ENCODE measurements around the gene C3orf20.

- TF ChIP-seq CTCF (IDR thresholded peaks at IDR 0.05; ENCODE audit: poor library complexity, severe bottlenecking) (no peak), POLR2AphosphoS5 (IDR thresholded peaks at IDR 0.05) (no peak), EP300 (conservative IDR thresholded peaks at IDR 0.05; ENCODE audit: poor library complexity, severe bottlenecking) (no peak)
Observed at GRCh38 chr3:14744556-14744955, 69.6 kb downstream of the C3orf20 start.

Data from neural cell (in vitro differentiated cells).